Endothelial cell (in vitro differentiated cells): ENCODE results near the gene GNB2. TPM values are rescaled to one million over a fixed set of nuclear protein-coding genes. Genes with fewer than 3 reads are reported as not detected.

Experiments
- DNase-seq: peaks from one replicate; pipeline ENCODE4 v3.0.0; 2021; ENCODE audit warnings: low spot score
- H3K27ac Mint-ChIP-seq: one replicate; pipeline ENCODE4 v1.8.0; 2021; ENCODE audit warnings: mixed read lengths, inconsistent platforms; ENCODE audit not compliant: unreplicated experiment
- H3K27me3 Mint-ChIP-seq: one replicate; pipeline ENCODE4 v1.8.0; 2021; ENCODE audit warnings: mild to moderate bottlenecking, moderate library complexity, mixed read lengths, inconsistent platforms; ENCODE audit not compliant: unreplicated experiment
- H3K36me3 Mint-ChIP-seq: one replicate; pipeline ENCODE4 v1.8.0; 2021; ENCODE audit warnings: mild to moderate bottlenecking, low read depth, mixed read lengths, inconsistent platforms; ENCODE audit not compliant: unreplicated experiment
- H3K4me1 Mint-ChIP-seq: one replicate; pipeline ENCODE4 v1.8.0; 2021; ENCODE audit warnings: mild to moderate bottlenecking, mixed read lengths, inconsistent platforms; ENCODE audit not compliant: unreplicated experiment
- H3K4me3 Mint-ChIP-seq: one replicate; pipeline ENCODE4 v1.8.0; 2021; ENCODE audit warnings: mild to moderate bottlenecking, mixed read lengths, inconsistent platforms; ENCODE audit not compliant: unreplicated experiment
- H3K9me3 Mint-ChIP-seq: one replicate; pipeline ENCODE4 v1.8.0; 2021; ENCODE audit warnings: mixed read lengths, inconsistent platforms; ENCODE audit not compliant: unreplicated experiment
- total RNA-seq: library from RNA; stranded (reverse); fragmentation: NEBNext Ultra II Directional; extraction: Animal tissue kit (Norgen Biotek cat#: 25700); gene quantifications from one replicate; pipeline ENCODE4 v1.2.1, GENCODE V29; 2021; ENCODE audit not compliant: unreplicated experiment
- TF ChIP-seq, protein P1 (sequence below): fragments of 200-600 bp; sonication (generic); IDR thresholded peaks from one replicate; pipeline ENCODE4 v1.5.0; 2021; ENCODE audit warnings: antibody characterized with exemption; ENCODE audit not compliant: unreplicated experiment

GNB2 gene
- total RNA-seq, 1 donor from 2014 or later, result 336 TPM

DNA sequence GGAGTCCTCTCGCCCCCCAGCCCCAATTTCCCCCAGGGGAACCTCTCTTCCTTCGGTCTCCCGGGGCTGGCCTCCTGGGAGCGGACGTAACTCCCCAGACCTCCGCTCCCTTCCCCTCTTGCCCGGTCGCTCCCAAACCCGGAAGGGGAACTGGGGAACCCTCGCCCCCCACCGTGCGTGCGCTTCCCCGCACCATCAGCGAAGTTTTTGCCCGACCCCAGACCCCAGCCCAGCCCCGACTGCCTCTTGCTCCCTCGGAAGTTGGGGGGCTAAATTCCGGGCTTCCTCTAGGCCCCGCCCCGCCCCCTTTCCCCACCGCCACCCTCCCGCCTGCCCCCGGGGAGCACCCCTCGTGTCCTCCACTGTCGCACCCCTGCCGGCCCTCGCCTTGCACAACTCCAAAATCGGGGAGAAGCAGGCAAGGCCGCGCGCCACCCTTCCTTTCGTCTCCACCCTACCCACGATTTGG lies 436 bp downstream of the GNB2 start:
- Mint-ChIP-seq H3K27me3 (peaks cover 7% of the 10 kb centered on the region), H3K27ac (peak overlapping the region; percentile 75), H3K9me3 (no peaks in the 10 kb centered on the region), H3K4me1 (peaks cover 5% of the 10 kb centered on the region), H3K36me3 (peaks cover 6% of the 10 kb centered on the region), H3K4me3 (peak overlapping the region; percentile 97)
- no peak for DNase-seq
- TF ChIP-seq, protein P1, sequence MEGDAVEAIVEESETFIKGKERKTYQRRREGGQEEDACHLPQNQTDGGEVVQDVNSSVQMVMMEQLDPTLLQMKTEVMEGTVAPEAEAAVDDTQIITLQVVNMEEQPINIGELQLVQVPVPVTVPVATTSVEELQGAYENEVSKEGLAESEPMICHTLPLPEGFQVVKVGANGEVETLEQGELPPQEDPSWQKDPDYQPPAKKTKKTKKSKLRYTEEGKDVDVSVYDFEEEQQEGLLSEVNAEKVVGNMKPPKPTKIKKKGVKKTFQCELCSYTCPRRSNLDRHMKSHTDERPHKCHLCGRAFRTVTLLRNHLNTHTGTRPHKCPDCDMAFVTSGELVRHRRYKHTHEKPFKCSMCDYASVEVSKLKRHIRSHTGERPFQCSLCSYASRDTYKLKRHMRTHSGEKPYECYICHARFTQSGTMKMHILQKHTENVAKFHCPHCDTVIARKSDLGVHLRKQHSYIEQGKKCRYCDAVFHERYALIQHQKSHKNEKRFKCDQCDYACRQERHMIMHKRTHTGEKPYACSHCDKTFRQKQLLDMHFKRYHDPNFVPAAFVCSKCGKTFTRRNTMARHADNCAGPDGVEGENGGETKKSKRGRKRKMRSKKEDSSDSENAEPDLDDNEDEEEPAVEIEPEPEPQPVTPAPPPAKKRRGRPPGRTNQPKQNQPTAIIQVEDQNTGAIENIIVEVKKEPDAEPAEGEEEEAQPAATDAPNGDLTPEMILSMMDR, result no peak

DNA sequence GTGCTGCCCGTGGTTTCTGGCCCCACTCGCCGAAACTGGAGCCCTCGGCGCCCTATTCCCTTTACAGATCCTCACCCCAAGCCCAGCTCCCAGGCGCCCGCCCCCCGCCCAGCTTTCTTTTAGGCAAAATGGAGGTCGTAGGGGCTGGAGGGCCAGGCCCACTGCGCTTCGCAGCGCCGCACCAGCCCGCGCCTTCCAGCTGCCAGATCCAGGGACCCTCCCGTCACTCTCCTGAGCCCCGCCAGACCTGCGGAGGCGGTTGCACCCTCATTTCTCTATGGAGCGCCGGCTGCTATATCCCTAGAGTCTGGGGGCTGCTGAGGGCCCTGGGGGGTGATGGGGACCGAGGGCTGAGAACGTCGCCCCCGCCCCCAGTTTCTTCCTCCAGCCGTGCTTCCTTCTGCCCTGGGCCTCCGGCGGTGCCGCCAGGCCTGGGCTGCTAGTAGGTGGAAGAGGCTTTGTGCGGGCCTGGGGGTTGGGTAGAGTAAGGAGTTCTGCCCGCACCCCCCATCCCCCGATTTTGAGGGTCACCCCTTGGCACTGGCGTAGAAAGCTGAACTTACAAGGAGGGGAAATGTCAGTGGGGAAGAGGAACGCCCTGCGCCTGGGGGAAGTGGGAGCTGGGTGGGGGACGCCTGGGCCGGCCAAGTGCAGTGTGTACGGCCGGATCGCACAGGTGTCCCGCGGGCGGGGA lies 1.0 kb downstream of the GNB2 start:
- TF ChIP-seq, protein P1, result no peak
- peak overlapping the region; percentile 74 for H3K27ac Mint-ChIP-seq
- peaks cover 10% of the 10 kb centered on the region for H3K27me3 Mint-ChIP-seq
- peaks cover 6% of the 10 kb centered on the region for H3K36me3 Mint-ChIP-seq
- peak overlapping the region; percentile 97 for H3K4me3 Mint-ChIP-seq
- H3K9me3 Mint-ChIP-seq, result no peaks in the 10 kb centered on the region
- peaks cover 5% of the 10 kb centered on the region for H3K4me1 Mint-ChIP-seq
- DNase-seq, result no peak

DNA sequence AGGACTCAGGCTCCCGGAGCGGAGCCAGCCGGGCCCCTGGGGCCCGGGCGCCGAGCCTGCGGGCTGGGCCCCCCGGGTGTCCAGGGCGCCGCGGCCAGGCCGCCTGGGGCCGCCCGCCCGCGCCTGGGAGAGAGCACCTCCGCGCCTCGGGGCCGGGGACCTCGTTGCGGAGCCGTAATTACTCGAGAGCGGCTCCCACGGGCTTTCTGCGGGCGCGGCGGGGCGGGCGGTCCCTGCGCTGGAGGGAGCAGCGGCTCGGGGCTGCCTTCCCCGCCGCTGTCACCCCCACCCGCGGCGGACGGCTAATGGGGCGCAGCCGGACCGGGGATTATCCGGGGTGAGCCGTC lies 1.5 kb downstream of the GNB2 start:
- Mint-ChIP-seq H3K27ac (no peak overlapping the region), H3K4me1 (peaks cover 5% of the 10 kb centered on the region), H3K36me3 (peaks cover 8% of the 10 kb centered on the region), H3K27me3 (peaks cover 11% of the 10 kb centered on the region), H3K4me3 (peak overlapping the region; percentile 97), H3K9me3 (no peaks in the 10 kb centered on the region)
- TF ChIP-seq, protein P1, result no peak
- peak; percentile 32 for DNase-seq

DNA sequence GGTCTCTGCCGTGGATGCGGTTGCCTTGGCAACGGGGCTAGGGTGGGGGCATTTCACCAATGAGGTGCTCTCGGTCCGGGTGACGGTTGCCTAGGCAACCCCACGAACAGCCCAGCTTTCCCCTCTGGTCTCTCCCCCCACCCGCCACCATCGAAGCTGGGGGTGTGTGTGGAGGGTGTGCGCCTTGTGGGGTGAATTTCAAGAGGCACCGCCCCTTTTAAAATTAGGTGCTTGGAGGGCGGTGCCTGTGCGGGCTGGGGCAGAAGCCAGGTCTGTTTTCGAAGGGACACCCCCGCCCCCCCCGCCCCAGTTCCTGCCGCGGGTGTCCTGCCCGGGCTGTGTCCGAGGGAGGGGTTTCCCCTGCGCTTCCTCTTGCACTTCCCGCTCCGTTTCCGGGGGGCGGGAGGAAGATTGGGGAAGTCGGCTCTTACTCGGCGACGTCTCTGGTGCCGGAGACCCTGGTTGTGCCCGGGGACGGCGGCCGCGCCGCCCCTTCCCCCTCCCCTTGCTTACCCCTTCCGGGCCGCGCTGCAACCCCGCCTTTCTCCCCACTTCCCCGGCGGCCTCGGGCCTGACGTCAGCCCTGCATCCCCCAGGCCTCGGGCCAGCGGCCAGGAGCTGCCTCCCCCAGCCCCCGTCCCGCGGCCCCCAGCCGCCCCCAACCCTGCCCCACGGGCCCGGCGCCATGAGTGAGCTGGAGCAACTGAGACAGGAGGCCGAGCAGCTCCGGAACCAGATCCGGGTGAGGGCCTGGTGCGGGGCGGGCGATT lies 2.2 kb downstream of the GNB2 start:
- Mint-ChIP-seq H3K27me3 (peaks cover 12% of the 10 kb centered on the region), H3K9me3 (no peaks in the 10 kb centered on the region), H3K36me3 (peaks cover 12% of the 10 kb centered on the region), H3K4me1 (peaks cover 5% of the 10 kb centered on the region), H3K27ac (no peak overlapping the region), H3K4me3 (peak overlapping the region; percentile 85)
- DNase-seq, result peak; percentile 57
- TF ChIP-seq, protein P1, result no peak
